ENCODE data around the gene ASIC2.

ASIC2 gene

GRCh38 chr17:33080091-33080490 lies 213.0 kb downstream of the ASIC2 start:
- no peak overlapping the region for H3K4me3 ChIP-seq (ENCODE audit: low read depth, low read length)
- TF ChIP-seq, protein P1, sequence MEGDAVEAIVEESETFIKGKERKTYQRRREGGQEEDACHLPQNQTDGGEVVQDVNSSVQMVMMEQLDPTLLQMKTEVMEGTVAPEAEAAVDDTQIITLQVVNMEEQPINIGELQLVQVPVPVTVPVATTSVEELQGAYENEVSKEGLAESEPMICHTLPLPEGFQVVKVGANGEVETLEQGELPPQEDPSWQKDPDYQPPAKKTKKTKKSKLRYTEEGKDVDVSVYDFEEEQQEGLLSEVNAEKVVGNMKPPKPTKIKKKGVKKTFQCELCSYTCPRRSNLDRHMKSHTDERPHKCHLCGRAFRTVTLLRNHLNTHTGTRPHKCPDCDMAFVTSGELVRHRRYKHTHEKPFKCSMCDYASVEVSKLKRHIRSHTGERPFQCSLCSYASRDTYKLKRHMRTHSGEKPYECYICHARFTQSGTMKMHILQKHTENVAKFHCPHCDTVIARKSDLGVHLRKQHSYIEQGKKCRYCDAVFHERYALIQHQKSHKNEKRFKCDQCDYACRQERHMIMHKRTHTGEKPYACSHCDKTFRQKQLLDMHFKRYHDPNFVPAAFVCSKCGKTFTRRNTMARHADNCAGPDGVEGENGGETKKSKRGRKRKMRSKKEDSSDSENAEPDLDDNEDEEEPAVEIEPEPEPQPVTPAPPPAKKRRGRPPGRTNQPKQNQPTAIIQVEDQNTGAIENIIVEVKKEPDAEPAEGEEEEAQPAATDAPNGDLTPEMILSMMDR (IDR thresholded peaks at IDR 0.05; ENCODE audit: low read depth, low read length): no peak

DNA sequence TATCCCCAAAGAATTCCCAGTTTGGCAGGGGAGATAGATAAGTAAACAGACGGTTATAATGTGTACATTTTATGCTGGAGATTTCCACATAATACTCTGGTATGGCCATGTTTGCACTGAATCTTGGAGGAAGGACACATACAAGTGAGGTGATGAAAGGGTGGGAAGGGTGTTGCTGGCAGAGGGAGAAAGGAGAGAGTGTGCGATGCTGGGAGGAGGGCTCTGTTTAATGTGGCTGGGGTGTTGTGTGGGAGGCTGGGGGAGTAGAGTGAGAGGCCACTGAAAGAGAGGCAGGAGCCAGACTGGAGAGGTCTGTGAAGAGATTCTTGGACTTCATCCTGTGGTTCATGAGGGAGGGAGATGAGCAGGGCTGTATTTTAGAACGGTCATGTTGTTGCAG lies 213.9 kb downstream of the ASIC2 start:
- TF ChIP-seq, protein P1 (IDR thresholded peaks at IDR 0.05; ENCODE audit: low read depth, low read length): no peak
- H3K4me3 ChIP-seq (ENCODE audit: low read depth, low read length): no peak overlapping the region

GRCh38 chr17:33076979-33077378 lies 216.1 kb downstream of the ASIC2 start:
- H3K4me3 ChIP-seq (ENCODE audit: low read depth, low read length): no peak overlapping the region
- TF ChIP-seq, protein P1 (IDR thresholded peaks at IDR 0.05; ENCODE audit: low read depth, low read length): no peak

- H3K4me3 ChIP-seq (ENCODE audit: low read depth, low read length): no peak overlapping the region
- TF ChIP-seq, protein P1 (IDR thresholded peaks at IDR 0.05; ENCODE audit: low read depth, low read length): no peak
Measured at GRCh38 chr17:33073416-33073815, 219.7 kb downstream of the ASIC2 start.

DNA sequence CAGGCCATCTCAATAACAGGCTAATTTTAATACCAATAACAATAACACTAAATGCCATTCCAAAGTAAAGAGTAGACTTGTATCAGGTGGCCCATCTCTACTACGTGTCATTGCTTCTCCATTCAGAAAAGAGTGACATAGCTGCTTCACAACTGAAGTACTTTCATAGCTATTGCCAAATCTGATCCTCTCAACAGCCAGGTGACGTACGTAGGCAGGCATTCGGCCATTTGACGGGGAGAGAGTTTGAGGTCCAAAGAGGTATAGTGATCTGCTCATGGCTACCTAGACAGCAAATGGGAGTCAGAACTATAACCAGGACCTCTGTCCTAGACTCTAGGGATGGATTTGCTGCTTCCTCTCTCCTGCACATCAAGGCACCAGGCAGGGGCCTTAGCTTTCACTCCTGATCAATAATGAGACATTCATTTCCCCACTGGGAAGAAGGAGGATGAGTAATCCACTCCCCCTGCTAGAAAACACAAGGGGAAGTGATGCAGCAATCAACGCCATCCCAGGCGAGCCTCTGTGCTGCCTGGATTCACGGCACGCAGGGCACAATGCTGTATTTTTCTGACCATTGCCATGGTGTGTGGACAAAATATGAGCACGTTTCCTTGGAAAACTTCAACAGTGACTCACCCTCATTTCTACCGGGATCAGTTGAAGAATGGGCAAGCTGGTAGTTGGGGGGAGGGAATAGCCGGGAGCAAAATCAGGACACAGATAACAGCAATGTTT lies 220.5 kb downstream of the ASIC2 start:
- TF ChIP-seq, protein P1 (IDR thresholded peaks at IDR 0.05; ENCODE audit: low read depth, low read length): no peak
- H3K4me3 ChIP-seq (ENCODE audit: low read depth, low read length): no peak overlapping the region

DNA sequence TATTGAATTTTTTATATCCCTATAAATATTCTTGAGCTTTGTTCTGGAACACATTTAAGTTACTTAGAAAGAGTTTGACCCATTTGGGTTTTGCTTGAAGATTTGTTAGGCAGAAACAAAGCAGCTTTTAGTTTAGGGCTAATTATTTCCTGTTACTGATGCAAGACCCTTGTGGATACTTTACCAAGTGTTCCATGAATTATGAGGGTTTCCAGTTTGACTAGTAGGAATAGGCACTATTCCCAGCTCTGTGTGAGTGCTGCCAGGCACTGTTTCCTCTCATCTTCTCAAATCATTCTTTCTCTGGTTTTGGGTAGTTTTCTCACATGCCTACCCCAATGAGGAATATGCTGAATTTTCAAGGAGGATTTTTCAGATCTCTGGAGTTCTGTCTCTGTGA lies 221.4 kb downstream of the ASIC2 start:
- TF ChIP-seq, protein P1 (IDR thresholded peaks at IDR 0.05; ENCODE audit: low read depth, low read length): no peak
- no peak overlapping the region for H3K4me3 ChIP-seq (ENCODE audit: low read depth, low read length)

DNA sequence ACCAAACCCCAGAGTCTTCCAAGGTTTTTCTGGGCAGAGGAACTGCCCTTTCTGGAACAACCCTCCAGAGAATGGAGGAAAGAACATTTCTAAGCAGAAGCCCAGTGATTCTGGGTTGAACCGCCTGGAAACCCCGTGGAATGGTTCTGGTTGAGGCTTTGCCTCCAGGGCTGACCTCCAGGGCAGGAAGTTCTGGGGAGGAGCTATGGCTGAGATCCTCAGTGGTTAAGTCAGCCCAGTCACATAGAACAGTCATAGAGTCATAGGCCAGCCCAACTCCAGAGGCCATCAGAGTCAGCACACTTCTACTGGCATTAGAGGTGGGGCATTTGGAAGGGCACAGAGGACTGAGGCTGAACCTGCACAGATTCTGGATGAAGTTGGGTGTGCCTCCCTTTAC lies 235.5 kb downstream of the ASIC2 start:
- TF ChIP-seq, protein P1 (IDR thresholded peaks at IDR 0.05; ENCODE audit: low read depth, low read length): no peak

More for the DNA sequence above, 235.5 kb downstream of the ASIC2 start:
- no peak overlapping the region for H3K4me3 ChIP-seq (ENCODE audit: low read depth, low read length)
